22Rv1 (cell line): ENCODE measurements around the gene SHISA2.

ENCODE experiments used
- H3K27ac ChIP-seq: fragments of 450-650 bp; 2 replicates; pipeline ENCODE4 v1.5.1; 2017
- ZFX ChIP-seq: fragments of 450-650 bp; IDR thresholded peaks from 2 replicates; pipeline ENCODE4 v1.6.1; 2017; ENCODE audit warnings: antibody characterized with exemption, borderline replicate concordance
- TF ChIP-seq, protein P1 (sequence below): fragments of 450-650 bp; IDR thresholded peaks from 2 replicates; pipeline ENCODE4 v1.5.1; 2017; ENCODE audit warnings: mild to moderate bottlenecking

Gene SHISA2

DNA sequence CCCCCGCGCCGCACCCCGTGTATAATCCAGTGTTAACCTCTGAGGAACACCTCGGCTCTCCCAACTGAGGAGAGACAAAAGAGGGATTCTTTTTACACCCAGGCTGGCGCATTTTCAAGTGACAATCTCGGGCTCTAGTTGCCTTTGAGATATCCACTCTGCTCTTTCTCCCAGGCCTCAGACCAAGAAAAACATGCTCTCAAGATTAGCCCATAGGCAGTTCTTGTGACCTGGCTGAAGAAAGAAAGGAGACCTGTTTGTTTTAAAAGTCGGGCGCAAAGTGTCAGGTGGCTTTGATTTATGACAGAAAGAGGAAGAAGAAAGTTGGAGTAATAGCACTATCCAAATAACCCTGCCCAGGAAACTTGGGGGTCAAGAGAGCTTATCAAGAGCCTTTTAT lies 27.3 kb downstream of the SHISA2 start:
- no peak overlapping the region for H3K27ac ChIP-seq

DNA sequence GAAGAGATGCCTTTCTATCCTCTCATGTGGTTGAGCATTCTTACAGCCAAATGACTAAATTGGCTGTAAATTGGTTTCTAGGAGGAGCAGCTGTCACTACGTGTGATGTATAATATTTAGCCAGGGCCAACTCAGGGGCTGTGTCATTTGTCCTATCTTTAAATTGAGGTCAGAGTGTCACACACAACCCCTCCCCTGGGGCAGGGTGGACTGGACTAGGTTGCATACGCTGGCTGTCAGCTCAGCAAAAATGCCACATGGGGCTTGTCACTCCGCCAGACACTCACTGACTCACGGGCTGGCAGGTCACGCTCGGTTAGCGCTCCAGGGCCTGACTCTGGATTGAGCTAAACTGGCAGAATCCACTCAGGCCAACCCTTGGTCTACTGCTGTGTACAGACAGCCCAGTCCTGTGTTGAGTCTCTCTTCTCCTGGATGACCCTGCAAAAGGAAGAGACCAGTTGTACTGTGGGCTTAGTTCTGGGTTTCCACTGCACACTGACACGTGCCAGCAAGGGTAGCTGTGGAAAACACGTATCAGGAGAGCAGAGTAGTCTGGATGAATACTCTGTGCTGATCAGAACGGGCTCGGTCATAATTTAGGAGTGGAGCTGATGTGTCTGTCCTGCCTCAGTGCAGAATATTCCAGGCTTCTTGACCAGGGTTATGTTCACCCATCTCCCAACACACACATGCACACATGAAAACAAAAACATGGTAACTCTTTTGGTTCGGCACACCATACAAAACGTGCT lies 29.1 kb downstream of the SHISA2 start:
- no peak overlapping the region for H3K27ac ChIP-seq
- TF ChIP-seq, protein P1, sequence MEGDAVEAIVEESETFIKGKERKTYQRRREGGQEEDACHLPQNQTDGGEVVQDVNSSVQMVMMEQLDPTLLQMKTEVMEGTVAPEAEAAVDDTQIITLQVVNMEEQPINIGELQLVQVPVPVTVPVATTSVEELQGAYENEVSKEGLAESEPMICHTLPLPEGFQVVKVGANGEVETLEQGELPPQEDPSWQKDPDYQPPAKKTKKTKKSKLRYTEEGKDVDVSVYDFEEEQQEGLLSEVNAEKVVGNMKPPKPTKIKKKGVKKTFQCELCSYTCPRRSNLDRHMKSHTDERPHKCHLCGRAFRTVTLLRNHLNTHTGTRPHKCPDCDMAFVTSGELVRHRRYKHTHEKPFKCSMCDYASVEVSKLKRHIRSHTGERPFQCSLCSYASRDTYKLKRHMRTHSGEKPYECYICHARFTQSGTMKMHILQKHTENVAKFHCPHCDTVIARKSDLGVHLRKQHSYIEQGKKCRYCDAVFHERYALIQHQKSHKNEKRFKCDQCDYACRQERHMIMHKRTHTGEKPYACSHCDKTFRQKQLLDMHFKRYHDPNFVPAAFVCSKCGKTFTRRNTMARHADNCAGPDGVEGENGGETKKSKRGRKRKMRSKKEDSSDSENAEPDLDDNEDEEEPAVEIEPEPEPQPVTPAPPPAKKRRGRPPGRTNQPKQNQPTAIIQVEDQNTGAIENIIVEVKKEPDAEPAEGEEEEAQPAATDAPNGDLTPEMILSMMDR, result no peak
- no peak for TF ChIP-seq ZFX

More for the DNA sequence above, 27.3 kb downstream of the SHISA2 start:
- TF ChIP-seq, protein P1, result no peak
- TF ChIP-seq ZFX, result no peak

DNA sequence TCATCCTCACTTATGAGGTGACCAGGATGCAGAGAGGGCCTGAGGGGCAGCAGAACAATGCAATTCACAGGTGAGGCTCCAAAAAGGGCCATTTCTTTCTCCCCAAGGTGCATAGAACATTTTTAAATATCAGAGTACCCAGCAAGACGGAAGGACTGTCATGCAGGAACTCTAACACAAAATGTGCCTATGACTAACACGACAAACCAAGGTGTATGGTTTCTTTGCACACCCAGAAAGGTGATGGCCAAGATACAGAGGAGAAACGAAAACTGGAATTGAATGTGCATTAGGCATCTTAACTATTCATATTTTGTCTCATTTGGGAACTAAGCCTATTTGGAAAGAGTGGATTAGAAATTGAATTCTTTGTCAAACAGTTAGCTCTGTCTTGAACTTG lies 29.9 kb downstream of the SHISA2 start:
- H3K27ac ChIP-seq, result no peak overlapping the region
- TF ChIP-seq ZFX, result no peak
- TF ChIP-seq, protein P1, result no peak

DNA sequence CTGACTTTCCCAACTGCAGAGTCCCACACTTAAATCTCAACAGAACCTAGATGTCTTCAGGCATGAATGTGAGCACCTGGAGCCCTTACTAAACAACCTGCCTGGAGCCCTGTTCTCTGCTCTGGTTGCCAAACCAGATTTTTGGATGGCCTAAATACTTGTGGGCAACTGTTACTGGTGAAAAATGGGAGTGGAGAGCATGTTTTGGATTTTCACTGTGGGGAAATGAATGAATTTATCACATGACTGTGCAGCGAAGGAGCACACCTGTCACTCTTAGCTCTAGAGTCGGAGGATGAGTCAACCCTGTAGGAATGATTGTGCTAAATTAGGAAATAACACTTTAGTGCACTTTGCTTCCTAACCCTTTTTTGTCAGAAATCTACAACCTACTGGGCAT lies 30.3 kb downstream of the SHISA2 start:
- no peak overlapping the region for H3K27ac ChIP-seq
- TF ChIP-seq, protein P1, result no peak
- TF ChIP-seq ZFX, result no peak

DNA sequence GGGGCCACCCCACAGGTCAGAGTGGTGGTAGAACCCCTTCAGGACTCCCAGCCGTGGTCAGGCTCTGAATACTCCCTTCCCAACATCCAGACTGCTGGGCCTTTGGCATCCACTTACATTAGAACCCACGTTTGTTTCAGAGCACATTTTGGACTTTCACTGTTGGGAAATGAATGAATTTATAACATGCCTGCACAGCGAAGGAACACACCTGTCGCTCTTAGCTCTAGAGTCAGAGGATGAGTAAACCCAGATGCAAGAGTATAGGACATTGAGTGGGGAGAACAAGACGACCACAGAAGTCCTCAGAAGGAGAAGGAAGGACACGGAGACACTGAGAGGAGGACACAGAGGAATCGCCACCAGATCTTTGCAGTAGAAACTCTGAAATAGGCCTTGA lies 30.9 kb downstream of the SHISA2 start:
- TF ChIP-seq ZFX, result no peak
- TF ChIP-seq, protein P1, result no peak
- H3K27ac ChIP-seq, result no peak overlapping the region

DNA sequence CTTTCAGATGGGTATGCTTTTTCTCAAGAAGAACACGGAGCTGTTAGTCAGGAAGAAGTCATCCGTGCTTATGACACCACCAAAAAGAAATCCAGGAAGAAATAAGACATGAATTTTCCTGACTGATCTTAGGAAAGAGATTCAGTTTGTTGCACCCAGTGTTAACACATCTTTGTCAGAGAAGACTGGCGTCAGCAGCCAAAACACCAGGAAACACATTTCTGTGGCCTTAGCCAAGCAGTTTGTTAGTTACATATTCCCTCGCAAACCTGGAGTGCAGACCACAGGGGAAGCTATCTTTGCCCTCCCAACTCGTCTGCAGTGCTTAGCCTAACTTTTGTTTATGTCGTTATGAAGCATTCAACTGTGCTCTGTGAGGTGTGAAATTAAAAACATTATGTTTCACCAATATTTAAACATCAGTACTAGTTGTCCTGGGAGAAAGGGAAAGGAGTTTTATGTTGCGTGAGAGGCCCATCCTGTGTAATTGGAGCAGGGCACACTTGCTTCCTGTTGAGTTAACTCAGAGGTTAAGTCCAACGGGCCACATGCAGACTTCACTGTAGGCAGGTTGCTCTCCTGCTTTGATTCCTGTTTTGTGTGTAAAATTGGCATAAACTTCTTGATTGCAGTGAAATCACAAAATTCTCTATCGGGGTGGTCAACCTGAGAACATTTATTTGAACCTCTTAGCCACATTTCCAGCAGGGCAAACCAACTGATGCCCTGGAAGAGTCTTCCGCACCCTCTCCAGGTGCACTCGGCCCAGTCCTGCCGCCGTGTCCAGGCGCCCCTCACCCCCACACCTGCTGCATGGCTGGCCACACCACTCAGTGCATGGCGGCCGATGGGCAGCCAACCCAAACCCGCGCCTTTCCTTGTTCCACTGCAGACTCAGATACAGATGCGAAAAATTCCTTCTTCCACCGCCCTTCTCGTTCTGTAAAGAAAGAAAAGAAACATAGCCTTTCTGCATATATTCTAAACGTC lies 31.6 kb downstream of the SHISA2 start:
- TF ChIP-seq ZFX, result no peak
- TF ChIP-seq, protein P1, result no peak

More for the DNA sequence above, 31.6 kb downstream of the SHISA2 start:
- no peak overlapping the region for H3K27ac ChIP-seq
